K562 (cell line): Measurements from ENCODE around the gene DNAH3. TPM values are rescaled to one million over a fixed set of nuclear protein-coding genes. Genes with fewer than 3 reads are reported as not detected.

ENCODE experiments used
- ARID1B ChIP-seq: fragments of 450-650 bp; IDR thresholded peaks from 2 replicates; pipeline ENCODE4 v1.6.1; 2016; ENCODE audit warnings: antibody characterized with exemption, mild to moderate bottlenecking, inconsistent platforms
- ATF1 ChIP-seq, 2 experiments: fragments of 450-650 bp in 1 of 2; IDR thresholded peaks; 2 replicates each; pipeline ENCODE4 v1.6.1; 2016; ENCODE audit warnings: missing compliant biosample characterization in 1 of 2, missing genetic modification characterization in 1 of 2
- CHD4 ChIP-seq: fragments of 200-600 bp; sonication (generic); IDR thresholded peaks from 3 replicates; pipeline ENCODE4 v1.6.1; 2012; ENCODE audit warnings: low read depth, mild to moderate bottlenecking, mixed read lengths, low read length, inconsistent platforms; ENCODE audit not compliant: insufficient read depth, insufficient replicate concordance, poor library complexity, severe bottlenecking
- ETV1 ChIP-seq: fragments of 450-650 bp; conservative IDR thresholded peaks from 2 replicates; pipeline ENCODE4 v1.6.1; 2016; ENCODE audit warnings: missing genetic modification characterization, control low read depth, low read depth, missing compliant biosample characterization
- ETV6 ChIP-seq, 3 experiments: fragments of 150-350 bp in 1 of 3; sonication (generic) in 1 of 3; formaldehyde crosslinking in 1 of 3; IDR thresholded peaks; 2 replicates each; pipeline versions ENCODE4 v1.6.1 to v1.8.0; 2014 to 2022; ENCODE audit warnings: borderline replicate concordance in 2 of 3, low read depth in 2 of 3, antibody characterized with exemption in 1 of 3, low read length in 1 of 3, mild to moderate bottlenecking in 1 of 3, missing genetic modification reagents in 1 of 3
- GTF2E2 ChIP-seq: fragments of 200-800 bp; sonication (Bioruptor generic); IDR thresholded peaks from 2 replicates; pipeline ENCODE4 v1.6.1; 2016; ENCODE audit warnings: missing genetic modification characterization, missing compliant biosample characterization
- MYC ChIP-seq, 2 experiments: fragments of 250-450 bp in 1 of 2; sonication (Bioruptor Pico) in 1 of 2; IDR thresholded peaks; 2 replicates each; pipeline versions ENCODE4 v1.5.1 to v1.6.1; 2012 to 2021; ENCODE audit warnings: low read depth in 2 of 2, borderline replicate concordance in 1 of 2, improper control_type of control experiment in 1 of 2, low read length in 1 of 2, mild to moderate bottlenecking in 1 of 2, moderate library complexity in 1 of 2
- PURB ChIP-seq: sonication (generic); formaldehyde crosslinking; IDR thresholded peaks from 2 replicates; pipeline ENCODE4 v1.9.0; 2021; ENCODE audit warnings: low read depth, mild to moderate bottlenecking, missing genetic modification reagents
- PYGO2 ChIP-seq: fragments of 450-650 bp; IDR thresholded peaks from 2 replicates; pipeline ENCODE4 v1.6.1; 2016; ENCODE audit warnings: mild to moderate bottlenecking, missing genetic modification characterization, moderate library complexity, missing compliant biosample characterization
- RBM39 ChIP-seq: fragments of 200-400 bp; formaldehyde crosslinking; optimal IDR thresholded peaks from 2 replicates; pipeline ENCODE3; 2018; ENCODE audit warnings: low read depth, low read length
- SAP30 ChIP-seq: fragments of 200-600 bp; sonication (generic); IDR thresholded peaks from 2 replicates; pipeline ENCODE4 v1.6.1; 2012; ENCODE audit warnings: borderline replicate concordance, low read depth, mild to moderate bottlenecking, moderate library complexity, low read length, control low read depth, inconsistent platforms; ENCODE audit not compliant: insufficient read depth, poor library complexity, severe bottlenecking
- SIN3B ChIP-seq: fragments of 450-650 bp; IDR thresholded peaks from 2 replicates; pipeline ENCODE4 v1.6.1; 2017; ENCODE audit warnings: low read depth, mild to moderate bottlenecking, moderate library complexity
- SNRNP70 ChIP-seq: fragments of 200-400 bp; formaldehyde crosslinking; optimal IDR thresholded peaks from 2 replicates; pipeline ENCODE3; 2017; ENCODE audit warnings: low read depth, low read length
- SREBF1 ChIP-seq: fragments of 150-350 bp; IDR thresholded peaks from 2 replicates; pipeline ENCODE4 v1.6.1; 2014; ENCODE audit warnings: antibody characterized with exemption, low read depth, low read length, borderline replicate concordance
- TGIF2 ChIP-seq: sonication (generic); formaldehyde crosslinking; IDR thresholded peaks from 2 replicates; pipeline ENCODE4 v1.8.1; 2022; ENCODE audit warnings: mild to moderate bottlenecking, missing genetic modification reagents, moderate library complexity
- ZBTB49 ChIP-seq: sonication (generic); formaldehyde crosslinking; IDR thresholded peaks from 2 replicates; pipeline ENCODE4 v1.8.0; 2022; ENCODE audit warnings: missing genetic modification reagents, mild to moderate bottlenecking, borderline replicate concordance
- ZC3H8 ChIP-seq: fragments of 450-650 bp; IDR thresholded peaks from 2 replicates; pipeline ENCODE4 v1.6.1; 2017
- ZNF324 ChIP-seq: fragments of 250-450 bp; sonication (Bioruptor Pico); IDR thresholded peaks from 2 replicates; pipeline ENCODE4 v1.4.0; 2020; ENCODE audit warnings: mild to moderate bottlenecking
- ZNF589 ChIP-seq: fragments of 200-800 bp; sonication (Bioruptor generic); IDR thresholded peaks from 2 replicates; pipeline ENCODE4 v1.6.1; 2016; ENCODE audit warnings: low read depth, missing genetic modification characterization, missing compliant biosample characterization
- polyA plus RNA-seq, 8 experiments: library from polyadenylated mRNA; depleted of rRNA in 4 of 8; stranded (reverse) in 5 of 8; unstranded in 3 of 8; fragments of >200 nt; fragmentation: Nextera tagmentation in 2 of 8; fragmentation: Illumina TruSeq in 1 of 8; extraction: Ambion mirVana in 2 of 8; extraction: Trizol in 1 of 8; gene quantifications; 2 replicates each; pipeline versions ENCODE4 v1.2.1 to v1.2.3, GENCODE V29; 2011 to 2014; ENCODE audit warnings: inconsistent platforms in 1 of 8, missing spikeins in 1 of 8
- total RNA-seq, 7 experiments: library from RNA; depleted of rRNA in 6 of 7; stranded (reverse); fragments of >200 nt in 6 of 7; fragmentation: Illumina TruSeq in 2 of 7; extraction: Trizol in 2 of 7; gene quantifications; 2 replicates each; pipeline versions ENCODE4 v1.2.1 to v1.2.3, GENCODE V29; 2011 to 2021; ENCODE audit warnings: low replicate concordance in 1 of 7
- TF ChIP-seq, protein P1 (sequence below), 2 experiments: fragments of 450-650 bp in 1 of 2; sonication (generic) in 1 of 2; formaldehyde crosslinking in 1 of 2; IDR thresholded peaks in 1 of 2; conservative IDR thresholded peaks in 1 of 2; 2 replicates each; pipeline versions ENCODE4 v1.6.1 to v1.8.1; 2016 to 2023; ENCODE audit warnings: mild to moderate bottlenecking in 2 of 2, moderate library complexity in 2 of 2, inconsistent platforms in 1 of 2, missing genetic modification reagents in 1 of 2

DNAH3 gene
- total and polyA plus RNA-seq, 9 of the 15 experiments (the other 6 are each of a cell fraction or from before 2014, with no cell fraction given): 0.32 to 0.84 (median 0.44) TPM

GRCh38 chr16:20910781-20911321, 239.8 kb downstream of the DNAH3 start (continued):
- TF ChIP-seq ETV6 (IDR thresholded peaks at IDR 0.05; ENCODE audit: borderline replicate concordance in 1 of 2, low read depth in 2 of 2, low read length in 1 of 2) (peak; percentile 74 to 93; a peak in 3 of 4 replicates), ETV6 (CRISPR knock-in tag; IDR thresholded peaks at IDR 0.05; ENCODE audit: borderline replicate concordance) (no peak), ARID1B (peak; percentile 51; the same call in 1 of the 2 replicates), ZNF324 (CRISPR knock-in tag) (no peak), SIN3B (no peak), SREBF1 (no peak), ZBTB49 (CRISPR knock-in tag) (no peak), ATF1 (CRISPR knock-in tag; IDR thresholded peaks at IDR 0.05) (no peak), ATF1 (tag; IDR thresholded peaks at IDR 0.05) (0 out of 2 replicates have a peak, but pooled peaks have one; percentile 10), GTF2E2 (tag) (no peak), TGIF2 (CRISPR knock-in tag) (no peak), RBM39 (no peak), ZNF589 (CRISPR knock-in tag) (0 out of 2 replicates have a peak, but pooled peaks have one; percentile 8), PYGO2 (tag) (no peak), SAP30 (no peak), PURB (CRISPR knock-in tag) (no peak), ZC3H8 (no peak), ETV1 (tag) (peak; percentile 90), MYC (IDR thresholded peaks at IDR 0.05; ENCODE audit: low read depth, low read length) (no peak), MYC (CRISPR knock-in tag; IDR thresholded peaks at IDR 0.05; ENCODE audit: borderline replicate concordance, low read depth) (no peak), SNRNP70 (no peak), CHD4 (no peak)
- TF ChIP-seq, protein P1, sequence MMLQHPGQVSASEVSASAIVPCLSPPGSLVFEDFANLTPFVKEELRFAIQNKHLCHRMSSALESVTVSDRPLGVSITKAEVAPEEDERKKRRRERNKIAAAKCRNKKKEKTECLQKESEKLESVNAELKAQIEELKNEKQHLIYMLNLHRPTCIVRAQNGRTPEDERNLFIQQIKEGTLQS (IDR thresholded peaks at IDR 0.05): peak; percentile 87
- TF ChIP-seq, protein P1 (CRISPR knock-in tag; conservative IDR thresholded peaks at IDR 0.05): no peak
